Spleen (tissue), 11 donors: ENCODE data around the gene GPD2. TPM values are rescaled to one million over a fixed set of nuclear protein-coding genes. Genes with fewer than 3 reads are reported as not detected.
A peak's percentile ranks its signal among the peaks of the same experiment; 100 is the strongest.

Experiments used
- DNase-seq: peaks from one replicate; pipeline ENCODE4 v3.0.0-alpha.2; 2020
- H3K27ac ChIP-seq, 8 donors: fragments of 200-600 bp; sonication (generic) in 7 of 8; 1 replicate in 4 of 8; 2 replicates in 4 of 8; pipeline versions ENCODE4 v1.5.0 to v1.8.0; 2016 to 2021; ENCODE audit warnings: inconsistent platforms in 4 of 8, mild to moderate bottlenecking in 4 of 8, moderate library complexity in 1 of 8
- H3K27me3 ChIP-seq, 7 donors: fragments of 200-600 bp; sonication (generic) in 6 of 7; replicated peaks in 1 of 7; 1 replicate in 4 of 7; 2 replicates in 3 of 7; pipeline versions ENCODE4 v1.5.0 to v1.8.0; 2016 to 2021; ENCODE audit warnings: inconsistent platforms in 3 of 7, mild to moderate bottlenecking in 1 of 7
- H3K36me3 ChIP-seq, 6 donors: fragments of 200-600 bp; sonication (generic) in 5 of 6; 1 replicate in 4 of 6; 2 replicates in 2 of 6; pipeline versions ENCODE4 v1.5.0 to v1.8.0; 2016 to 2021; ENCODE audit warnings: inconsistent platforms in 2 of 6
- H3K4me1 ChIP-seq, 6 donors: fragments of 200-600 bp; sonication (generic) in 5 of 6; 1 replicate in 3 of 6; 2 replicates in 3 of 6; pipeline versions ENCODE4 v1.5.0 to v1.8.0; 2016 to 2021; ENCODE audit warnings: inconsistent platforms in 3 of 6
- H3K4me3 ChIP-seq, 8 donors: fragments of 200-600 bp; sonication (generic) in 7 of 8; 1 replicate in 4 of 8; 2 replicates in 4 of 8; pipeline versions ENCODE4 v1.5.0 to v1.8.0; 2016 to 2021; ENCODE audit warnings: inconsistent platforms in 4 of 8, mild to moderate bottlenecking in 4 of 8, moderate library complexity in 2 of 8
- H3K9me3 ChIP-seq, 8 donors: fragments of 200-600 bp; sonication (generic) in 7 of 8; 1 replicate in 4 of 8; 2 replicates in 4 of 8; pipeline versions ENCODE4 v1.5.0 to v1.8.0; 2016 to 2021; ENCODE audit warnings: inconsistent platforms in 4 of 8
- POLR2A ChIP-seq, 3 donors: fragments of 450-650 bp; IDR thresholded peaks; one replicate each; pipeline ENCODE4 v1.5.1; 2017; ENCODE audit warnings: antibody characterized with exemption in 3 of 3, mild to moderate bottlenecking in 1 of 3
- POLR2AphosphoS5 ChIP-seq, 3 donors: sonication (generic); formaldehyde crosslinking; IDR thresholded peaks; one replicate each; pipeline ENCODE4 v1.5.1; 2017; ENCODE audit warnings: antibody characterized with exemption in 3 of 3
- WGBS, 5 donors: extraction: QIAGEN DNeasy Blood & Tissue Kit in 3 of 5; methylation state at CpG; one replicate each; pipeline versions ENCODE4 v1.1.5 to v1.1.7; 2013 to 2018; 5-methylcytosine and 5-hydroxymethylcytosine counted together
- intact Hi-C: fragments of 100-400 bp; cut with DNase I; formaldehyde crosslinking; loops from one replicate; pipeline ENCODE4 v1.15.0; 2023; ENCODE audit warnings: low total_unique reads
- polyA plus RNA-seq, 3 donors: library from polyadenylated mRNA; stranded (reverse); fragments of 200-250 nt; gene quantifications; one replicate each; pipeline ENCODE4 v1.2.1, GENCODE V29; 2013
- total RNA-seq, 7 donors: library from RNA; depleted of rRNA in 3 of 7; stranded (reverse); fragments of >200 nt in 3 of 7; fragmentation: NEBNext Ultra II Directional in 4 of 7; extraction: Animal tissue kit (Norgen Biotek cat#: 25700) in 4 of 7; gene quantifications; one replicate each; pipeline versions ENCODE4 v1.1.0 to v1.2.1, GENCODE V29; 2016 to 2021
- TF ChIP-seq, protein P1 (sequence below), 11 experiments: fragments of 200-600 bp in 7 of 11; fragments of 450-650 bp in 4 of 11; sonication (generic) in 4 of 11; IDR thresholded peaks in 8 of 11; conservative IDR thresholded peaks in 3 of 11; 1 replicate in 7 of 11; 2 replicates in 4 of 11; pipeline versions ENCODE4 v1.4.0 to v1.8.0; 2016 to 2021; ENCODE audit warnings: antibody characterized with exemption in 11 of 11, inconsistent platforms in 4 of 11, mild to moderate bottlenecking in 1 of 11
- donor health status: healthy with polysubstance abuse.
- donor health status: DM: no; HTN: no; CAD: no; lungs with moderate emphysema.
- donor health status: DM: no; HTN: no; CAD: no.
- donor health status: Bipolar disorder and iron deficiency.
- donor health status: healthy.
- donor health status: DM: no; HTN: no; CAD: no.
- donor health status: DM: yes; HTN: yes; CAD: no.

Gene GPD2
- total and polyA plus RNA-seq, 10 donors, result 3.5 to 74.9 (median 28.8) TPM

DNA sequence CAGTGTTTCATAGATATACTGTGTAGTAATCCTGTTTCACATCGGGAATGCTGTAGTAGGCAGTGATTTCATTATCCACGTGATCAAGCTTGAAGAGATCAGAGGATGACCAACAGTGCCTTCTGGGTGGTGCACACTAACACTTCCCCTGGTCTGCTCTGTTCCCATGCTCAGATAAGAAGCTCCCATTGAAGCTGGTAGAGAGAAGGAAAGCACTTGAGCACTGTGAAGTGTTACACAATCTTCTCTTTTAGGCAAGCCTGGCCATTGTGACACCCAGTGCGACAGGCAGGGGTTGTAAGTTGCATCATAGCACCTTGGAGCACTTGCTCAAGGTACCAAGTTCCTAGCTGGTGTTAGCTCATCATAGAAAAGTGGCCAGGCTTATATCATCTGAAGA is 30.6 kb upstream of the GPD2 start:
- peak overlapping the region in 5 of 8 donors; percentile 19 to 77 (median 66) for H3K27ac ChIP-seq
- no peaks in the 10 kb centered on the region for H3K27me3 ChIP-seq
- peaks cover 0 to 29% (median 8%) of the 10 kb centered on the region in 6 donors for H3K4me1 ChIP-seq
- DNase-seq, result peak; percentile 80
- intact Hi-C loops, result no loop called here
- H3K9me3 ChIP-seq, result no peaks in the 10 kb centered on the region
- TF ChIP-seq POLR2AphosphoS5 (IDR thresholded peaks at IDR 0.05) (peak in 1 of 3 donors; percentile 77), POLR2A (IDR thresholded peaks at IDR 0.05) (no peak)
- TF ChIP-seq, protein P1, sequence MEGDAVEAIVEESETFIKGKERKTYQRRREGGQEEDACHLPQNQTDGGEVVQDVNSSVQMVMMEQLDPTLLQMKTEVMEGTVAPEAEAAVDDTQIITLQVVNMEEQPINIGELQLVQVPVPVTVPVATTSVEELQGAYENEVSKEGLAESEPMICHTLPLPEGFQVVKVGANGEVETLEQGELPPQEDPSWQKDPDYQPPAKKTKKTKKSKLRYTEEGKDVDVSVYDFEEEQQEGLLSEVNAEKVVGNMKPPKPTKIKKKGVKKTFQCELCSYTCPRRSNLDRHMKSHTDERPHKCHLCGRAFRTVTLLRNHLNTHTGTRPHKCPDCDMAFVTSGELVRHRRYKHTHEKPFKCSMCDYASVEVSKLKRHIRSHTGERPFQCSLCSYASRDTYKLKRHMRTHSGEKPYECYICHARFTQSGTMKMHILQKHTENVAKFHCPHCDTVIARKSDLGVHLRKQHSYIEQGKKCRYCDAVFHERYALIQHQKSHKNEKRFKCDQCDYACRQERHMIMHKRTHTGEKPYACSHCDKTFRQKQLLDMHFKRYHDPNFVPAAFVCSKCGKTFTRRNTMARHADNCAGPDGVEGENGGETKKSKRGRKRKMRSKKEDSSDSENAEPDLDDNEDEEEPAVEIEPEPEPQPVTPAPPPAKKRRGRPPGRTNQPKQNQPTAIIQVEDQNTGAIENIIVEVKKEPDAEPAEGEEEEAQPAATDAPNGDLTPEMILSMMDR (IDR thresholded peaks at IDR 0.05 in 8 of 11, conservative IDR thresholded peaks at IDR 0.05 in 3 of 11), result peak in 1 of 11 experiments; percentile 11
- H3K36me3 ChIP-seq, result no peaks in the 10 kb centered on the region
- H3K4me3 ChIP-seq, result no peak overlapping the region
- WGBS, 5 donors, result 45 to 71% (median 64%) methylated on average over 3 of the region's 3 CpGs

GRCh38 chr2:156411835-156412234 is 24.3 kb upstream of the GPD2 start:
- WGBS, 5 donors, result 88 to 96% (median 94%) methylated on average over 4 of the region's 4 CpGs
- intact Hi-C loops, result no loop called here
- Histone ChIP-seq H3K36me3 (no peaks in the 10 kb centered on the region), H3K9me3 (no peaks in the 10 kb centered on the region), H3K4me1 (no peaks in the 10 kb centered on the region), H3K27me3 (no peaks in the 10 kb centered on the region), H3K4me3 (no peak overlapping the region), H3K27ac (no peak overlapping the region)
- TF ChIP-seq POLR2AphosphoS5 (IDR thresholded peaks at IDR 0.05) (no peak), POLR2A (IDR thresholded peaks at IDR 0.05) (no peak)
- TF ChIP-seq, protein P1 (IDR thresholded peaks at IDR 0.05 in 8 of 11, conservative IDR thresholded peaks at IDR 0.05 in 3 of 11), result no peak
- no peak for DNase-seq

DNA sequence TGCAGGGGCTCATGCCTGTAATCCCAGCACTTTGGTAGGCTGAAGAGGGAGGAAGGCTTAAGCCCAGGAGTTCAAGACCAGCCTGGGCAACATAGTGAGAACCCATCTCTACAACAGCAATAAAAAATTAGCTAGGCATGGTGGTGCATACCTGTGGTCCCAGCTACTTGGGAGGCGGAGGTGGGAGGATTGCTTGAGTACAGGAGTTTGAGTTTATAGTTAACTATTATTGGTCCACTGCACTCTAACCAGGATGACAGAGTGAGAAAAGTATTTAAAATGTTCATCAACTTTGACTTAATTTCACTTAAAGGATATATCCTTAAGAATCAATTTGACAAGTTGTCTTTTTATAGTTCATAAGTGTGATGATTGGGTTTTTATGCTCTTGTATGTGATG is 14.3 kb upstream of the GPD2 start:
- no peaks in the 10 kb centered on the region for H3K27me3 ChIP-seq
- DNase-seq, result no peak
- no peaks in the 10 kb centered on the region for H3K9me3 ChIP-seq
- intact Hi-C loops, result no loop called here
- no peak overlapping the region for H3K27ac ChIP-seq
- TF ChIP-seq, protein P1 (IDR thresholded peaks at IDR 0.05 in 8 of 11, conservative IDR thresholded peaks at IDR 0.05 in 3 of 11), result no peak
- TF ChIP-seq POLR2A (IDR thresholded peaks at IDR 0.05) (no peak), POLR2AphosphoS5 (IDR thresholded peaks at IDR 0.05) (no peak)
- no peak overlapping the region for H3K4me3 ChIP-seq
- no peaks in the 10 kb centered on the region for H3K4me1 ChIP-seq
- no peaks in the 10 kb centered on the region for H3K36me3 ChIP-seq
- WGBS, 5 donors, result 85 to 97% (median 96%) methylated on average over 1 of the region's 1 CpG

GRCh38 chr2:156423674-156424282 is 12.4 kb upstream of the GPD2 start:
- no peak for DNase-seq
- Histone ChIP-seq H3K4me1 (no peaks in the 10 kb centered on the region), H3K36me3 (no peaks in the 10 kb centered on the region), H3K4me3 (no peak overlapping the region), H3K27me3 (no peaks in the 10 kb centered on the region), H3K27ac (no peak overlapping the region), H3K9me3 (no peaks in the 10 kb centered on the region)
- TF ChIP-seq, protein P1 (IDR thresholded peaks at IDR 0.05 in 8 of 11, conservative IDR thresholded peaks at IDR 0.05 in 3 of 11), result no peak
- TF ChIP-seq POLR2A (IDR thresholded peaks at IDR 0.05) (no peak), POLR2AphosphoS5 (IDR thresholded peaks at IDR 0.05) (no peak)
- intact Hi-C loops, result no loop called here
- WGBS, 5 donors, result 79 to 90% (median 87%) methylated on average over 8 of the region's 8 CpGs
